Nephron (organoid): ENCODE measurements around the gene AANAT.
"Not testable (repeated sequence)": the region's sequence is repeated elsewhere in the genome, so short reads cannot be mapped to it uniquely, and the experiment has no call there.

ENCODE experiments used
- H3K27ac Mint-ChIP-seq, 3 experiments: 2 replicates each; pipeline ENCODE4 v1.8.0; 2020; ENCODE audit warnings: mixed read lengths in 3 of 3, mild to moderate bottlenecking in 2 of 3, moderate library complexity in 1 of 3
- H3K27me3 Mint-ChIP-seq: 2 replicates; pipeline ENCODE4 v1.8.0; 2021; ENCODE audit warnings: low read depth, mild to moderate bottlenecking, moderate library complexity, mixed read lengths
- H3K36me3 Mint-ChIP-seq: 2 replicates; pipeline ENCODE4 v1.8.0; 2020; ENCODE audit warnings: low read depth, mixed read lengths
- H3K4me1 Mint-ChIP-seq: 2 replicates; pipeline ENCODE4 v1.8.0; 2020; ENCODE audit warnings: mixed read lengths
- H3K4me3 Mint-ChIP-seq, 3 experiments: 2 replicates each; pipeline ENCODE4 v1.8.0; 2020; ENCODE audit warnings: mild to moderate bottlenecking in 3 of 3, mixed read lengths in 3 of 3, moderate library complexity in 2 of 3
- H3K9me3 Mint-ChIP-seq: 2 replicates; pipeline ENCODE4 v1.8.0; 2020; ENCODE audit warnings: mixed read lengths
- TF ChIP-seq, protein P1 (sequence below), 3 experiments: fragments of 200-600 bp; sonication (generic); IDR thresholded peaks; one replicate each; pipeline ENCODE4 v1.5.0; 2021; ENCODE audit warnings: antibody characterized with exemption in 3 of 3; ENCODE audit not compliant: unreplicated experiment in 3 of 3

AANAT gene

DNA sequence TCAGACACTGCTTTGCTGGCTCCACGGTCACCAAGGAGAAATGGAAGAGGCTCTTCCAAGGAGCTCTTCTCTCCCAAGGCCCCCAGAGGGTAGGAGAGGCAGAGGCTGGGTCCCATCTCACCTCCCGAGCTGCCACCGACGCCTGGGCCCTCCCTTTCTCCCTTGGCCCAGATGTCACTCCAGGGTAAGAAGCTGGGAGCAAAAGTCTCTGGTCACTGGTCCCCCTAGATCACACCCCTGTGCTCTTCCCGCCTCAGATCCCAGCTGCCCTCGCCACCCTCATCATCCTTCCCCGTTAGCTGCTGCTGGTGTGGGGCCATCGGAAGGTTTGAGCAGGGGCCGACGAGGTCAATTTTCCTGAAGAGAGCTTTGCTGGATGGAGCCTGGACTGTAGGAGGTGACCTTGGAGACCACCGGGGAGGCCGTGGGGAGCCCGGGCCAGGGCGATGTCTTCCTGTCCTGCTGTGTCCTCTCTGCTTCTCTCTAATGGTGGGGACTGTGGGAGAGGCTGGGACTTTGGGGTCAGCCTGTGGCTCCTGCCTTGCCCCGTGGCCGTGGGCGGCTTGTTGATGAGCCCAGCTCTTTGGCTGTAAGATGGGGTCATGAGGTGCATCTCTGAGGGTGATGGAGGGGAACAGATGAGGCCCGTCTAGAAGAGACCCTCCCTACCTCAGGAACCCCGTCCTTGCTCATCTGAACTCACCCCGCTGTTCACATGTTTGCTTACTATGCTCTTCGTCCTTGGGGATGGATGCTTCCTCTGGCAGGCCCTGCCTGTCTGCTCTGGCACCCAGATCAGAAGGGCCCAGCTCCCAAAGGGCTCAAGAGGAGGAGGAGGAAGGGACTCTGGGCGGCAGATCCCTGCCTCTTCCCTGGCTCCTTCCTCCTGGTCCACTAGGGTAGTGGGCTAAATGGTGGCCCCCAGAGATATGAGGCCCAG lies 45.2 kb downstream of the AANAT start:
- Mint-ChIP-seq H3K4me1 (peaks cover 40% of the 10 kb centered on the region), H3K9me3 (no peaks in the 10 kb centered on the region), H3K27me3 (peaks cover 13% of the 10 kb centered on the region), H3K27ac (peak overlapping the region in 2 of 3 experiments; percentile 60 to 72), H3K4me3 (no peak overlapping the region), H3K36me3 (no peaks in the 10 kb centered on the region)
- TF ChIP-seq, protein P1, sequence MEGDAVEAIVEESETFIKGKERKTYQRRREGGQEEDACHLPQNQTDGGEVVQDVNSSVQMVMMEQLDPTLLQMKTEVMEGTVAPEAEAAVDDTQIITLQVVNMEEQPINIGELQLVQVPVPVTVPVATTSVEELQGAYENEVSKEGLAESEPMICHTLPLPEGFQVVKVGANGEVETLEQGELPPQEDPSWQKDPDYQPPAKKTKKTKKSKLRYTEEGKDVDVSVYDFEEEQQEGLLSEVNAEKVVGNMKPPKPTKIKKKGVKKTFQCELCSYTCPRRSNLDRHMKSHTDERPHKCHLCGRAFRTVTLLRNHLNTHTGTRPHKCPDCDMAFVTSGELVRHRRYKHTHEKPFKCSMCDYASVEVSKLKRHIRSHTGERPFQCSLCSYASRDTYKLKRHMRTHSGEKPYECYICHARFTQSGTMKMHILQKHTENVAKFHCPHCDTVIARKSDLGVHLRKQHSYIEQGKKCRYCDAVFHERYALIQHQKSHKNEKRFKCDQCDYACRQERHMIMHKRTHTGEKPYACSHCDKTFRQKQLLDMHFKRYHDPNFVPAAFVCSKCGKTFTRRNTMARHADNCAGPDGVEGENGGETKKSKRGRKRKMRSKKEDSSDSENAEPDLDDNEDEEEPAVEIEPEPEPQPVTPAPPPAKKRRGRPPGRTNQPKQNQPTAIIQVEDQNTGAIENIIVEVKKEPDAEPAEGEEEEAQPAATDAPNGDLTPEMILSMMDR (IDR thresholded peaks at IDR 0.05; ENCODE audit: unreplicated experiment in 3 of 3): no peak

DNA sequence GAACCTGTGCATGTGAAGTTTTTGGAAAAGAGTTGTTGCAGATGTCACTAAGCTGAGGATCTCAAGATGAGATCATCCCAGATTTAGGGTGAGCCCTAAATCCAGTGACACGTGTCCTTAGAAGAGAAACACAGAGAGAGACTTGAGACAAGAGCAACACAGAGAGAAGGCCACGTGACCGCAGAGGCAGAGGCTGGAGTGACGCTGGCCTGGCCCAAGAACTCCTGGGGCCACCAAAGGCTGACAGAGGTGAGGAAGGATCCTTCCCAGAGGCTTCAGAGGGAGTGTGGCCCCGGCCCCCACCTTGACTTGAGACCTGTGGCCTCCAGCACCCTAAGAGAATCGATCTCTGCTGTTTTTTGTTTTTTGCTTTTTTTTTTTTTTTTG lies 45.9 kb downstream of the AANAT start:
- Mint-ChIP-seq H3K9me3 (no peaks in the 10 kb centered on the region), H3K27me3 (peaks cover 8% of the 10 kb centered on the region), H3K4me3 (no peak overlapping the region), H3K27ac (peak overlapping the region in 2 of 3 experiments; percentile 60 to 72), H3K36me3 (no peaks in the 10 kb centered on the region), H3K4me1 (peaks cover 45% of the 10 kb centered on the region)
- TF ChIP-seq, protein P1 (IDR thresholded peaks at IDR 0.05; ENCODE audit: unreplicated experiment in 3 of 3): no peak

DNA sequence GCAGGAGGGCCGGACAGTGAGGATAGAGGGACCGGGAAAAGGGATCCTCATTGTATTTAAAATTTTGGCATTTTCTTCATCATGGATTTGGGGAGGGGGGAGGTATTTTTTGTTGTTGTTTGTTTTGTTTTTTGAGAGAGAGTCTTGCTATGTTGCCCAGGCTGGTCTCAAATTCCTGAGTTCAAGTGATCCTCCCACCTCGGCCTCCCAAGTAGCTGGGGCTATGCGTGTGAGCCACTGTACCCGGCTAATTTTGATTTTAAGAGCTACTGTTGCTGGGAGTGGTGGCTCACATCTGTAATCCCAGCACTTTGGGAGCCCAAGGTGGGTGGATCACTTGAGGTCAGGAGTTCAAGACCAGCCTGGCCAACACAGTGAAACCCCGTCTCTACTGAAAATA lies 47.0 kb downstream of the AANAT start:
- peaks cover 44% of the 10 kb centered on the region for H3K4me1 Mint-ChIP-seq
- not testable (repeated sequence) for H3K9me3 Mint-ChIP-seq, H3K4me3 Mint-ChIP-seq

DNA sequence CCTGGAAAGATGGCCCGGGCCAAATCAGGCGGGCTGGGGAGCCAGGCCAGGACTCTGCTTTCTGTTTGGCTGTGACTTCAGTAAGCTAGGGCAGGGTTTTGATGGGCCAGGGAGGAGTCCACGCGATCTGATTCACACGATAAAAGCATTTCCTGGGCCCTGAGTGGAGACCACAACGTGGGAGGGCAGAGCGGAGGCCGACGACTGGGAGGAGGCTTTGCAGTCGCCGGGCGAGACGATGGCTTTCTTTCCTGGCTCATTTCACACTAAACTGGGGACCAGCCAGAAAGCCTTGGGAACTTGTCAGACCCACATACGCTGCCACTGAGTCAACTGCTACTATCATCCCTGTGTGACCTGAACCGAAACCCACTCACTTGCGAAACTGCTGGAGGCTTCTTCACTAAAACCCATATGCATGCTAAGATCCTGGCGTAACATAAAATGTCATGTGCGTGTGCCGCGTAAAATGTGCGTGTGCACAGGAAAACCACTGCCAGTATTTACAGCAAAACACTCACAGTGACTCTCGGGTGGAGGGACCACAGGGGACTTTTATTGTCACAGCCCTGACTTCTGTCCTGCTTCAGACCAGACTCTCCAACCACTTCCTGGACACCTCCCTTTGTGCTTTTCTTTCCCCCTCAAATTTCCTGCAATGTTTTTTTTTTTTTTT lies 48.0 kb downstream of the AANAT start:
- no peaks in the 10 kb centered on the region for H3K9me3 Mint-ChIP-seq
- H3K4me1 Mint-ChIP-seq: peaks cover 51% of the 10 kb centered on the region
- peaks cover 14% of the 10 kb centered on the region for H3K27me3 Mint-ChIP-seq
- TF ChIP-seq, protein P1 (IDR thresholded peaks at IDR 0.05; ENCODE audit: unreplicated experiment in 3 of 3): no peak
- no peaks in the 10 kb centered on the region for H3K36me3 Mint-ChIP-seq
- H3K27ac Mint-ChIP-seq: peak overlapping the region; percentile 75 to 95 (median 92)
- peak overlapping the region in 1 of 3 experiments; percentile 18 for H3K4me3 Mint-ChIP-seq

More for the DNA sequence above, 47.0 kb downstream of the AANAT start:
- peaks cover 12% of the 10 kb centered on the region for H3K27me3 Mint-ChIP-seq
- H3K27ac Mint-ChIP-seq: peak overlapping the region; percentile 24 to 61 (median 29)
- H3K36me3 Mint-ChIP-seq: not testable (repeated sequence)

GRCh38 chr17:76517638-76518038 lies 50.2 kb downstream of the AANAT start:
- H3K4me3 Mint-ChIP-seq: no peak overlapping the region
- peak overlapping the region in 2 of 3 experiments; percentile 46 to 74 for H3K27ac Mint-ChIP-seq
- peaks cover 15% of the 10 kb centered on the region for H3K27me3 Mint-ChIP-seq
- peaks cover 50% of the 10 kb centered on the region for H3K4me1 Mint-ChIP-seq
- H3K36me3 Mint-ChIP-seq: no peaks in the 10 kb centered on the region
- TF ChIP-seq, protein P1 (IDR thresholded peaks at IDR 0.05; ENCODE audit: unreplicated experiment in 3 of 3): peak in 2 of 3 experiments; percentile 9 to 20
- H3K9me3 Mint-ChIP-seq: no peaks in the 10 kb centered on the region
